Right atrium auricular region (tissue), 2 donors: ENCODE measurements around the gene XXYLT1. TPM values are rescaled to one million over a fixed set of nuclear protein-coding genes. Genes with fewer than 3 reads are reported as not detected.
A peak's percentile ranks its signal among the peaks of the same experiment; 100 is the strongest.

Source experiments
- DNase-seq: peaks from one replicate; pipeline ENCODE4 v3.0.0-alpha.2; 2019; ENCODE audit warnings: low spot score
- H3K27ac ChIP-seq, 2 donors: fragments of 200-600 bp; sonication (generic); 1 replicate in 1 of 2; 2 replicates in 1 of 2; pipeline ENCODE4 v1.5.1; 2016 to 2019
- H3K27me3 ChIP-seq, 2 donors: fragments of 200-600 bp; sonication (generic); one replicate each; pipeline versions ENCODE4 v1.5.1 to v1.6.0; 2017 to 2019
- H3K36me3 ChIP-seq: fragments of 200-600 bp; sonication (generic); one replicate; pipeline ENCODE4 v1.5.1; 2016
- H3K4me1 ChIP-seq, 2 donors: fragments of 200-600 bp; sonication (generic); one replicate each; pipeline versions ENCODE4 v1.5.1 to v1.6.0; 2017 to 2019
- H3K4me3 ChIP-seq, 2 donors: fragments of 200-600 bp; sonication (generic); 1 replicate in 1 of 2; 2 replicates in 1 of 2; pipeline ENCODE4 v1.5.1; 2017 to 2019; ENCODE audit warnings: mild to moderate bottlenecking in 1 of 2, moderate library complexity in 1 of 2
- H3K9me3 ChIP-seq, 2 donors: fragments of 200-600 bp; sonication (generic); one replicate each; pipeline ENCODE4 v1.5.1; 2019
- CTCF ChIP-seq, 2 donors: fragments of 200-600 bp; sonication (generic); IDR thresholded peaks; one replicate each; pipeline ENCODE4 v1.5.1; 2019; ENCODE audit warnings: antibody characterized with exemption in 2 of 2
- total RNA-seq, 2 donors: library from RNA; depleted of rRNA; stranded (reverse); fragments of >200 nt; gene quantifications; one replicate each; pipeline ENCODE4 v1.1.0, GENCODE V29; 2016

The XXYLT1 gene
- total RNA-seq, 2 donors from 2014 or later: 4.6 to 6.7 TPM

GRCh38 chr3:195035345-195036202 lies 235.4 kb downstream of the XXYLT1 start:
- Histone ChIP-seq H3K27me3 (no peaks in the 10 kb centered on the region), H3K9me3 (no peaks in the 10 kb centered on the region), H3K27ac (no peak overlapping the region), H3K4me1 (peaks cover 0 to 7% of the 10 kb centered on the region in 2 donors), H3K36me3 (no peaks in the 10 kb centered on the region), H3K4me3 (no peak overlapping the region)
- TF ChIP-seq CTCF (IDR thresholded peaks at IDR 0.05): peak in 1 of 2 donors; percentile 36
- no peak for DNase-seq

GRCh38 chr3:195034541-195034940 lies 236.4 kb downstream of the XXYLT1 start:
- no peak for TF ChIP-seq CTCF (IDR thresholded peaks at IDR 0.05)
- H3K4me3 ChIP-seq: no peak overlapping the region

GRCh38 chr3:195034101-195034500 lies 236.9 kb downstream of the XXYLT1 start:
- no peak for DNase-seq
- TF ChIP-seq CTCF (IDR thresholded peaks at IDR 0.05): no peak
- Histone ChIP-seq H3K9me3 (no peaks in the 10 kb centered on the region), H3K4me3 (no peak overlapping the region), H3K36me3 (no peaks in the 10 kb centered on the region), H3K27me3 (no peaks in the 10 kb centered on the region), H3K4me1 (peaks cover 0 to 13% of the 10 kb centered on the region in 2 donors), H3K27ac (no peak overlapping the region)

More at GRCh38 chr3:195034541-195034940, 236.4 kb downstream of the XXYLT1 start:
- Histone ChIP-seq H3K27ac (no peak overlapping the region), H3K4me1 (peaks cover 0 to 13% of the 10 kb centered on the region in 2 donors), H3K36me3 (no peaks in the 10 kb centered on the region), H3K9me3 (no peaks in the 10 kb centered on the region), H3K27me3 (no peaks in the 10 kb centered on the region)
- no peak for DNase-seq

GRCh38 chr3:195033531-195034091 lies 237.3 kb downstream of the XXYLT1 start:
- no peaks in the 10 kb centered on the region for H3K27me3 ChIP-seq
- H3K36me3 ChIP-seq: no peaks in the 10 kb centered on the region
- no peaks in the 10 kb centered on the region for H3K9me3 ChIP-seq
- no peak for DNase-seq
- peaks cover 0 to 13% of the 10 kb centered on the region in 2 donors for H3K4me1 ChIP-seq
- no peak overlapping the region for H3K27ac ChIP-seq
- TF ChIP-seq CTCF (IDR thresholded peaks at IDR 0.05): no peak
- no peak overlapping the region for H3K4me3 ChIP-seq

GRCh38 chr3:195032955-195033354 lies 238.0 kb downstream of the XXYLT1 start:
- Histone ChIP-seq H3K36me3 (no peaks in the 10 kb centered on the region), H3K4me1 (peaks cover 0 to 13% of the 10 kb centered on the region in 2 donors), H3K9me3 (no peaks in the 10 kb centered on the region), H3K27ac (no peak overlapping the region), H3K4me3 (no peak overlapping the region), H3K27me3 (no peaks in the 10 kb centered on the region)
- TF ChIP-seq CTCF (IDR thresholded peaks at IDR 0.05): no peak
- DNase-seq: no peak
